NB4 (cell line): ENCODE data around the gene ANXA2R.
"Not testable (repeated sequence)": the region's sequence is repeated elsewhere in the genome, so short reads cannot be mapped to it uniquely, and the experiment has no call there.

Experiments
- DNase-seq: peaks from one replicate; pipeline ENCODE4 v3.0.0; 2010; ENCODE audit warnings: low read depth
- H3K4me3 ChIP-seq: one replicate; pipeline ENCODE4 v1.5.1; 2011; ENCODE audit warnings: mild to moderate bottlenecking, low read depth, low read length, moderate library complexity
- CTCF ChIP-seq: IDR thresholded peaks from one replicate; pipeline ENCODE4 v1.5.1; 2012; ENCODE audit warnings: low read depth, low read length
- MAX ChIP-seq: IDR thresholded peaks from 2 replicates; pipeline ENCODE4 v1.6.1; 2011; ENCODE audit warnings: low read depth, low read length
- MYC ChIP-seq: IDR thresholded peaks from 2 replicates; pipeline ENCODE4 v1.6.1; 2011; ENCODE audit warnings: low read depth, low read length
- POLR2A ChIP-seq: IDR thresholded peaks from 2 replicates; pipeline ENCODE4 v1.6.1; 2011; ENCODE audit warnings: mild to moderate bottlenecking; ENCODE audit not compliant: insufficient read length; ENCODE audit errors: extremely low read depth

The ANXA2R gene

DNA sequence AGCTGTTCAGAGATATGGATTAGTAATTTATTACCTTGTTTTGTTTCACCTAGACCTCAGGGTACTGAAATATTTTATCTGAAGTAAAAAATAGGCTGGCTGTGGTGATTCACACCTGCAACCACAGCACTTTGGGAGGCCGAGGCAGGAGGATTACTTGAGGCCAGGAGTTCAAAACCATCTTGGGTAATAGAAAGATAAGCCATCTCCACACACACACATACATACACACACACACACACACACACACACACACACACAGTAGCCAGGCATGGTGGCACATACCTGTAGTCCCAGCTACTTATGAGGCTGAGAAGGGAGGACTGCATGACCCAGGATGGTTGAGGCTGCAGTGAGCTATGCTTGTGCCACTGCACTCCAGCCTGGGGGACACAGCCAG is 3.7 kb downstream of the ANXA2R start:
- no peak for DNase-seq
- TF ChIP-seq CTCF, result no peak
- no peak for TF ChIP-seq MYC
- no peak for TF ChIP-seq POLR2A
- no peak for TF ChIP-seq MAX
- no peak overlapping the region for H3K4me3 ChIP-seq

DNA sequence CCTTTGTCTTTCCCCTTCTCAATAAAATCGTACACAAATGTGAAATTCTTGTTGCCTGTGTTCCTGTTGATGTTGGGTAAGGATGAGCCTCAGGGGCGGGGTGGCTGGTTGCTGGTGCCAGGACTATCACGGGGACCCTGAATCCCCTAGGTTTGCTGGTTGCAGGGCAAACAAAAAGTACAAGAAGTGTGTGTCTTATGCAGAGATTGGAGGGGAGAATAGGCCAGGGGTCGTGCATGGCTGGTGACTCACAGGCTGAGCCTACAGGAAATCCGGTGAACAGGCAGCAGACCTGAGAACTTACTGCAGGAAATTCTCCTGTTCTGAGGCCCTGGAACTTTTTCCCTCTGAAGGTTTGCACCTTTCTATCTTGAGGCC is 5.5 kb downstream of the ANXA2R start:
- TF ChIP-seq POLR2A (no peak), MYC (no peak), MAX (no peak), CTCF (no peak)
- DNase-seq, result peak; percentile 39
- no peak overlapping the region for H3K4me3 ChIP-seq

GRCh38 chr5:43033841-43034590 is 6.1 kb downstream of the ANXA2R start:
- TF ChIP-seq POLR2A, result no peak
- TF ChIP-seq CTCF, result no peak
- TF ChIP-seq MYC, result no peak
- no peak for TF ChIP-seq MAX
- no peak overlapping the region for H3K4me3 ChIP-seq
- no peak for DNase-seq

DNA sequence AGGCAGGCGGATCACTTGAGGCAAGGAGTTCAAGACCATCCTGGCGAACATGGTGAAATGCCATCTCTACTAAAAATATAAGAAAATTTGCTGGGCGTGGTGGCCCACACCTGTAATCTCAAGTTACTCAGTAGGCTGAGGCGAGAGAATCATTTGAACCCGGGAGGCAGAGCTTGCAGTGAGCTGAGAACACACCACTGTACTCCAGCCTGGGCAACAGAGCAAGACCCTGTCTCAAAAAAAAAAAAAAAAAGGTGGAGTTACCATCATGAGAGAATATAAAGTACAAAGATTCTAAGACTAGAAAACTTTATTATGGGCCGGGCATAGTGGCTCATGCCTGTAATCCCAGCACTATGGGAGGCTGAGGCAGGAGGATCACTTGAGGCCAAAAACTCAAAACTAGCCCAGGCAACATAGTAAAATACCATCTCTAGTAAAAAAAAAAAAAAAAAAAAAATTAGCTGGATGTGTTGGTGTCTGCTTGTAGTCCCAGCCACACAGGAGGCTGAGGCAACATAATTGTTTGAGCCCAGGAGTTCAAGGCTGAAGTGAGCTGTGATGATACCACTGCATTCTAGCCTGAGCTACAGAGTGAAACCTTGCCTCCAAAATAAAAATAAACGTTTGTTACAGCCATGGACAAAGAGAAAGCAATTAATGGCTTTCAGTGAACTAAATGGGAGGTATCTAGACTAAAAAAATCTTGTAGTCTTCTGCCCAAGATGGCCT is 12.9 kb downstream of the ANXA2R start:
- no peak for DNase-seq
- H3K4me3 ChIP-seq, result no peak overlapping the region
- TF ChIP-seq CTCF, result no peak
- no peak for TF ChIP-seq MYC
- no peak for TF ChIP-seq POLR2A
- no peak for TF ChIP-seq MAX

DNA sequence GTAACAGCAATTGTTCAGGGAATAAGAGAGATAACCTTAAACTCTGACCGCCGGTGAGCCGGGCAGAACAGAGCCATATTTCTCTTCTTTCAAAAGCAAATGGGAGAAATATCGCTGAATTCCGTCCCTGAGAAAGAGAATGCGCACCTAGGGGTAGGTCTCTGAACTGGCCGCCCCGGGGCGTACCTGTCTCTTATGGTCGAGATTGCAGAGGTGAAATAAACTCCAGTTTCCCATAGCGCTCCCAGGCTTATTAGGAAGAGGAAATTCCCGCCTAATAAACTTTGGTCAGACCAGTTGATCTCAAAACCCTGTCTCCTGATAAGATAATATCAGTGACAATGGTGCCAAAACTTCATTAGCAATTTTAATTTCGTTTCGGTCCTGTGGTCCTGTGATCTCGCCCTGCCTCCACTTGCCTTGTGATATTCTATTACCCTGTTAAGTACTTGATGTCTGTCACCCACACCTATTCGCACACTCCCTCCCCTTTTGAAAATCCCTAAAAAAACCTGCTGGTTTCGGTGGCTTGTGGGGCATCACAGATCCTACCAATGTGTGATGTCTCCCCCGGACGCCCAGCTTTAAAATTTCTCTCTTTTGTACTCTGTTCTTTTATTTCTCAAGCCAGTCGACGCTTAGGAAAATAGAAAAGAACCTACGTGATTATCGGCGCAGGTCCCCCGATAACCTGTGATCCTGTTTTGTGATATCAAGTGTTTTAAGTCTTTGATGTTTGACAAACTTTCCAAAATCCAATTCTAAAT is 14.8 kb downstream of the ANXA2R start:
- DNase-seq, H3K4me3 ChIP-seq: not testable (repeated sequence)

- DNase-seq, result no peak
- no peak overlapping the region for H3K4me3 ChIP-seq
- TF ChIP-seq MAX, result no peak
These were observed 15.9 kb downstream of the ANXA2R start for GRCh38 chr5:43024217-43024616.
